H1 (cell line): Measurements from ENCODE around the gene RAB11FIP3.

ENCODE experiments used
- BRCA1 ChIP-seq: IDR thresholded peaks from 2 replicates; pipeline ENCODE4 v1.6.1; 2012; ENCODE audit warnings: low read depth, low read length, improper control_type of control experiment
- CTCF ChIP-seq, 3 experiments: IDR thresholded peaks; 1 replicate in 2 of 3; 2 replicates in 1 of 3; pipeline versions ENCODE4 v1.5.1 to v1.6.1; 2011; ENCODE audit warnings: low read length in 3 of 3, mild to moderate bottlenecking in 3 of 3, inconsistent platforms in 2 of 3, low read depth in 1 of 3, moderate library complexity in 1 of 3; ENCODE audit not compliant: insufficient read depth in 1 of 3; ENCODE audit errors: control extremely low read depth in 1 of 3
- E2F6 ChIP-seq: IDR thresholded peaks from 2 replicates; pipeline ENCODE4 v1.6.1; 2012; ENCODE audit warnings: inconsistent platforms
- EP300 ChIP-seq, 2 experiments: IDR thresholded peaks; 1 replicate in 1 of 2; 2 replicates in 1 of 2; pipeline ENCODE4 v1.6.1; 2011 to 2012; ENCODE audit warnings: low read depth in 2 of 2, low read length in 2 of 2, mild to moderate bottlenecking in 2 of 2, borderline replicate concordance in 1 of 2, inconsistent platforms in 1 of 2, moderate library complexity in 1 of 2
- EZH2 ChIP-seq: fragments of 200-600 bp; sonication (generic); IDR thresholded peaks from 2 replicates; pipeline ENCODE4 v1.7.1; 2012; ENCODE audit warnings: low read depth, mild to moderate bottlenecking, moderate library complexity, low read length, inconsistent platforms; ENCODE audit not compliant: severe bottlenecking
- FOSL1 ChIP-seq: IDR thresholded peaks from 2 replicates; pipeline ENCODE4 v1.6.1; 2011; ENCODE audit warnings: mild to moderate bottlenecking, low read depth, low read length, moderate library complexity; ENCODE audit not compliant: insufficient read depth
- KDM1A ChIP-seq: fragments of 200-600, 300-600 bp; sonication (generic); IDR thresholded peaks from 2 replicates; pipeline ENCODE4 v1.7.1; 2016; ENCODE audit warnings: mild to moderate bottlenecking, low read length, borderline replicate concordance
- MAFK ChIP-seq: IDR thresholded peaks from 2 replicates; pipeline ENCODE4 v1.6.1; 2012; ENCODE audit warnings: low read depth, mild to moderate bottlenecking, improper control_type of control experiment, low read length
- MAX ChIP-seq: IDR thresholded peaks from 2 replicates; pipeline ENCODE4 v1.6.1; 2012; ENCODE audit warnings: inconsistent platforms
- POLR2A ChIP-seq, 2 experiments: IDR thresholded peaks; 1 replicate in 1 of 2; 2 replicates in 1 of 2; pipeline ENCODE4 v1.6.1; 2011; ENCODE audit warnings: low read depth in 2 of 2, low read length in 2 of 2, mild to moderate bottlenecking in 2 of 2; ENCODE audit errors: control extremely low read depth in 1 of 2
- POLR2AphosphoS5 ChIP-seq: IDR thresholded peaks from 2 replicates; pipeline ENCODE4 v1.6.1; 2011; ENCODE audit warnings: low read depth, low read length
- SRF ChIP-seq: IDR thresholded peaks from 2 replicates; pipeline ENCODE4 v1.6.1; 2011; ENCODE audit warnings: mild to moderate bottlenecking, low read depth, low read length, moderate library complexity
- TAF7 ChIP-seq: optimal IDR thresholded peaks from 2 replicates; pipeline ENCODE3; 2011; ENCODE audit warnings: low read depth, mild to moderate bottlenecking, inconsistent platforms, low read length, moderate library complexity, borderline replicate concordance
- TF ChIP-seq, protein P1 (sequence below): IDR thresholded peaks from 2 replicates; pipeline ENCODE4 v1.6.1; 2011; ENCODE audit warnings: low read length, improper control_type of control experiment

- TF ChIP-seq EZH2 (no peak), MAX (no peak), CTCF (IDR thresholded peaks at IDR 0.05; ENCODE audit: control extremely low read depth in 1 of 3, insufficient read depth in 1 of 3, low read depth in 1 of 3, low read length in 3 of 3) (no peak), KDM1A (no peak), POLR2A (IDR thresholded peaks at IDR 0.05; ENCODE audit: control extremely low read depth in 1 of 2, low read depth in 2 of 2, low read length in 2 of 2) (no peak), MAFK (no peak), TAF7 (no peak), EP300 (IDR thresholded peaks at IDR 0.05; ENCODE audit: borderline replicate concordance in 1 of 2, low read depth in 2 of 2, low read length in 2 of 2) (no peak), E2F6 (no peak), FOSL1 (no peak), BRCA1 (no peak), SRF (no peak), POLR2AphosphoS5 (no peak)
- TF ChIP-seq, protein P1, sequence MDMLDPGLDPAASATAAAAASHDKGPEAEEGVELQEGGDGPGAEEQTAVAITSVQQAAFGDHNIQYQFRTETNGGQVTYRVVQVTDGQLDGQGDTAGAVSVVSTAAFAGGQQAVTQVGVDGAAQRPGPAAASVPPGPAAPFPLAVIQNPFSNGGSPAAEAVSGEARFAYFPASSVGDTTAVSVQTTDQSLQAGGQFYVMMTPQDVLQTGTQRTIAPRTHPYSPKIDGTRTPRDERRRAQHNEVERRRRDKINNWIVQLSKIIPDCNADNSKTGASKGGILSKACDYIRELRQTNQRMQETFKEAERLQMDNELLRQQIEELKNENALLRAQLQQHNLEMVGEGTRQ, result no peak
These were observed 44.2 kb upstream of the RAB11FIP3 start for GRCh38 chr16:381012-381788.
